Heart right ventricle (tissue), 16 donors: Measurements from ENCODE around the gene MACO1. TPM values are rescaled to one million over a fixed set of nuclear protein-coding genes. Genes with fewer than 3 reads are reported as not detected.
"Not testable (repeated sequence)": the region's sequence is repeated elsewhere in the genome, so short reads cannot be mapped to it uniquely, and the experiment has no call there.

Experiments used
- ATAC-seq, 8 donors: fragments of 200-7000 bp; cut with Tn5 transposase; one replicate each; pipeline ENCODE4 v1.9.1; 2020; ENCODE audit warnings: mild to moderate bottlenecking in 8 of 8, moderate library complexity in 8 of 8, moderate number of reproducible peaks in 1 of 8
- DNase-seq, 2 donors: peaks; one replicate each; pipeline ENCODE4 v3.0.0-alpha.2; 2020
- H3K27ac ChIP-seq, 10 donors: fragments of 200-600 bp; sonication (generic) in 2 of 10; one replicate each; pipeline versions ENCODE4 v1.5.0 to v1.8.0; 2020 to 2022; ENCODE audit warnings: mild to moderate bottlenecking in 3 of 10
- H3K27me3 ChIP-seq, 7 donors: fragments of 200-600 bp; one replicate each; pipeline ENCODE4 v1.8.0; 2021 to 2022; ENCODE audit warnings: mild to moderate bottlenecking in 2 of 7
- H3K36me3 ChIP-seq, 9 donors: fragments of 200-600 bp; sonication (generic) in 1 of 9; one replicate each; pipeline versions ENCODE4 v1.5.0 to v1.8.0; 2020 to 2022; ENCODE audit warnings: mild to moderate bottlenecking in 2 of 9
- H3K4me1 ChIP-seq, 9 donors: fragments of 200-600 bp; sonication (generic) in 1 of 9; one replicate each; pipeline versions ENCODE4 v1.5.0 to v1.8.0; 2020 to 2022; ENCODE audit warnings: mild to moderate bottlenecking in 4 of 9
- H3K4me3 ChIP-seq, 10 donors: fragments of 200-600 bp; sonication (generic) in 2 of 10; one replicate each; pipeline versions ENCODE4 v1.5.0 to v1.8.0; 2020 to 2022; ENCODE audit warnings: mild to moderate bottlenecking in 7 of 10, moderate library complexity in 2 of 10
- H3K9me3 ChIP-seq, 11 donors: fragments of 200-600 bp in 10 of 11; sonication (generic) in 2 of 11; one replicate each; pipeline versions ENCODE4 v1.5.0 to v1.8.0; 2013 to 2022; ENCODE audit warnings: mild to moderate bottlenecking in 2 of 11, control low read depth in 1 of 11, moderate library complexity in 1 of 11
- WGBS, 2 donors: extraction: QIAGEN DNeasy Blood & Tissue Kit; methylation state at CpG; one replicate each; pipeline ENCODE4 v1.1.7; 2013; ENCODE audit warnings: inconsistent platforms in 1 of 2; 5-methylcytosine and 5-hydroxymethylcytosine counted together
- intact Hi-C, 10 donors: fragments of 100-400 bp; cut with DNase I; formaldehyde crosslinking; loops; one replicate each; pipeline versions ENCODE4 v1.11.1 to v1.14.2; 2022
- polyA plus RNA-seq, 2 donors: library from polyadenylated mRNA; stranded (reverse); fragments of 200-250 nt; gene quantifications; one replicate each; pipeline ENCODE4 v1.2.3, GENCODE V29; 2013
- total RNA-seq, 10 donors: library from RNA; stranded (reverse); fragmentation: NEBNext Ultra II Directional in 3 of 10; extraction: Animal tissue kit (Norgen Biotek cat#: 25700) in 3 of 10; gene quantifications; one replicate each; pipeline versions ENCODE4 v1.2.1 to v1.2.4, GENCODE V29; 2021 to 2023
- TF ChIP-seq, protein P1 (sequence below), 9 donors: fragments of 200-600 bp; sonication (generic) in 2 of 9; IDR thresholded peaks; one replicate each; pipeline versions ENCODE4 v1.5.0 to v1.8.0; 2021 to 2022; ENCODE audit warnings: antibody characterized with exemption in 9 of 9, mild to moderate bottlenecking in 5 of 9, moderate library complexity in 1 of 9
- donor health status: Arrhythmogenic right ventricular cardiomyopathy.
- donor health status: ischemic (EF 13 %, LVEDD 7.1; RV severe dilation, severe dysfunction).
- donor health status: healthy with polysubstance abuse.
- donor health status: DM: no; HTN: yes; CAD: no.
- donor health status: DM: no; HTN: no; CAD: no.
- donor health status: ischemic (EF 25% LVEDD 6.9; RV normal size, moderate dysfunction).
- donor health status: ischemic (EF 25% LVEDD 5.7; RV mildly dilated, moderate dysfunction).
- donor health status: healthy.
- donor health status: DM: yes; HTN: yes; CAD: no.
- donor health status: Ischemic cardiomyopathy.
- donor health status: ischemic (EF 35%, LVEDD 5.7; RV mildly dilated, moderate dysfunction).
- donor health status: nonischemic (EF 11% LVEDD 7.7; RV severe dilation, severe dysfunction).
- donor health status: DM: yes; HTN: yes; CAD: no.
- donor health status: PGD.
- donor health status: ischemic (EF 29% LVEDD 5.4; RV normal size, mild dysfunction).
- donor health status: nonischemic (EF 23%, LVEDD 6.1; RV moderate dilation, normal function).

Gene MACO1
- total and polyA plus RNA-seq, 12 donors, result 8.7 to 15.5 (median 13.2) TPM

DNA sequence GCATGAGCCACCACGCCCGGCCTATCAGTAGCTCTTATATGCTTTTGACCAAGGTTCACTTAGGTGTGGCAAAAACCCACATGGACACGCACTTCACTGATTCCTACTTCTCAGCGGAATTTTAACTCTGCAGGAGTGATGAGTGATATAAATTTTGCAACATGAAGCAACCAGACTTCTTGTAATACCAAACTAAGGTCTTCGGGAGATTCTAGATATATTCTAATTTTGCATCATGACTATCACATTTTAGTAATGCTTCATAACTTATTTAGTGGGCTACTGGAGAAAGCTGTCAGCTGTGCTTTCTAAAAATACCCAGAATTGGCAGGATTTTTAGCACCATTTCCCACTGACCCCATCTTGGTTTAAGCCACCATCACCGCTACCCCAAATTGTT lies 37.9 kb upstream of the MACO1 start:
- no peak for ATAC-seq
- Histone ChIP-seq H3K4me1 (peaks cover 0 to 3% (median 0%) of the 10 kb centered on the region in 9 donors), H3K4me3 (no peak overlapping the region), H3K9me3 (no peaks in the 10 kb centered on the region), H3K27ac (no peak overlapping the region), H3K36me3 (no peaks in the 10 kb centered on the region), H3K27me3 (no peaks in the 10 kb centered on the region)
- 91 to 95% methylated on average over 6 of the region's 6 CpGs for WGBS, 2 donors
- no peak for DNase-seq
- TF ChIP-seq, protein P1, sequence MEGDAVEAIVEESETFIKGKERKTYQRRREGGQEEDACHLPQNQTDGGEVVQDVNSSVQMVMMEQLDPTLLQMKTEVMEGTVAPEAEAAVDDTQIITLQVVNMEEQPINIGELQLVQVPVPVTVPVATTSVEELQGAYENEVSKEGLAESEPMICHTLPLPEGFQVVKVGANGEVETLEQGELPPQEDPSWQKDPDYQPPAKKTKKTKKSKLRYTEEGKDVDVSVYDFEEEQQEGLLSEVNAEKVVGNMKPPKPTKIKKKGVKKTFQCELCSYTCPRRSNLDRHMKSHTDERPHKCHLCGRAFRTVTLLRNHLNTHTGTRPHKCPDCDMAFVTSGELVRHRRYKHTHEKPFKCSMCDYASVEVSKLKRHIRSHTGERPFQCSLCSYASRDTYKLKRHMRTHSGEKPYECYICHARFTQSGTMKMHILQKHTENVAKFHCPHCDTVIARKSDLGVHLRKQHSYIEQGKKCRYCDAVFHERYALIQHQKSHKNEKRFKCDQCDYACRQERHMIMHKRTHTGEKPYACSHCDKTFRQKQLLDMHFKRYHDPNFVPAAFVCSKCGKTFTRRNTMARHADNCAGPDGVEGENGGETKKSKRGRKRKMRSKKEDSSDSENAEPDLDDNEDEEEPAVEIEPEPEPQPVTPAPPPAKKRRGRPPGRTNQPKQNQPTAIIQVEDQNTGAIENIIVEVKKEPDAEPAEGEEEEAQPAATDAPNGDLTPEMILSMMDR (IDR thresholded peaks at IDR 0.05), result no peak
- intact Hi-C loops, result no loop called here

DNA sequence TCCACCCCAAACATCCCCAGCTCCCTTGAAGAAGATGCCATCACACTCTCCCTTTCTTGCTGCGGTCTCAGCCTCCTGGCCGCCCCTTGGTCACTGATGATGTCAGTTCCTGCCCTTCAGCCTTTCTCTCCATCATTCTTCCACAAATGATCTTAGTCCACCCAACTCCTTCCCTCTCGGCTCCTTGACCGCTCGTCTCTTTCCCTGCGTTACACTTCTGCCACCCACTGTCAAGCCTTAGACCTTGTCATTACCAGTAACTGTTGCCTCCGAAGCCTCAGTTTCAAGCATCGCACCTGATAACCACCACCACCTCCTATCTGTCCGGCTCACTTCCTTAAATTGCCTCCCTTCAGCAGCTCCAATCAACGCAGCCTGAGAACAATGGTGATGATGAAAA lies 33.1 kb upstream of the MACO1 start:
- peak in 6 of 8 donors; percentile 39 to 80 (median 52) for ATAC-seq
- H3K27ac ChIP-seq, H3K4me1 ChIP-seq, DNase-seq, intact Hi-C loops, H3K27me3 ChIP-seq, H3K9me3 ChIP-seq, H3K36me3 ChIP-seq, H3K4me3 ChIP-seq: not testable (repeated sequence)
- 45 to 50% methylated on average over 2 to 3 of the region's 10 CpGs for WGBS, 2 donors

DNA sequence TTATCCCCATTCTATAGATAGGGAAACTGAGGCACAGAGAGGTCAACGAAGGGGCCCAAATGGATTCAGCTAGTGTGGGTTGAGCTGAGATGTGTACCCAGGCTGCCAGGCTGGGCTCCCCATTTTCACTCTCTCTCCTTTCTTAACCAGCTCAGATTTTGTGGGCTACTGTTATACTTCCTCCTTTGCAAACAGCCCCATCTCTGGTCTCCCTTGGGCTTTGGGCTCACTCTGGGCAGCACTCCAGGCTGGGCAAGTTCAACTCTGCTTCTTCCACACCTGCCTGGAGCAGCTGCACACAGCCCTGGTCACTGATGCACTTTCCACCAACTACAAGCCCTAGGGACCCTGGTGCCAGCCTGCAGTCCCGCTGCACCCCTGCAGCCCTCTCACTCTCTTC lies 32.6 kb upstream of the MACO1 start:
- H3K4me3 ChIP-seq, H3K27me3 ChIP-seq, intact Hi-C loops, H3K9me3 ChIP-seq, H3K27ac ChIP-seq, DNase-seq, ATAC-seq, H3K4me1 ChIP-seq, H3K36me3 ChIP-seq: not testable (repeated sequence)
- no CpG with 5 or more reads among the region's 2 CpGs for WGBS, 2 donors

DNA sequence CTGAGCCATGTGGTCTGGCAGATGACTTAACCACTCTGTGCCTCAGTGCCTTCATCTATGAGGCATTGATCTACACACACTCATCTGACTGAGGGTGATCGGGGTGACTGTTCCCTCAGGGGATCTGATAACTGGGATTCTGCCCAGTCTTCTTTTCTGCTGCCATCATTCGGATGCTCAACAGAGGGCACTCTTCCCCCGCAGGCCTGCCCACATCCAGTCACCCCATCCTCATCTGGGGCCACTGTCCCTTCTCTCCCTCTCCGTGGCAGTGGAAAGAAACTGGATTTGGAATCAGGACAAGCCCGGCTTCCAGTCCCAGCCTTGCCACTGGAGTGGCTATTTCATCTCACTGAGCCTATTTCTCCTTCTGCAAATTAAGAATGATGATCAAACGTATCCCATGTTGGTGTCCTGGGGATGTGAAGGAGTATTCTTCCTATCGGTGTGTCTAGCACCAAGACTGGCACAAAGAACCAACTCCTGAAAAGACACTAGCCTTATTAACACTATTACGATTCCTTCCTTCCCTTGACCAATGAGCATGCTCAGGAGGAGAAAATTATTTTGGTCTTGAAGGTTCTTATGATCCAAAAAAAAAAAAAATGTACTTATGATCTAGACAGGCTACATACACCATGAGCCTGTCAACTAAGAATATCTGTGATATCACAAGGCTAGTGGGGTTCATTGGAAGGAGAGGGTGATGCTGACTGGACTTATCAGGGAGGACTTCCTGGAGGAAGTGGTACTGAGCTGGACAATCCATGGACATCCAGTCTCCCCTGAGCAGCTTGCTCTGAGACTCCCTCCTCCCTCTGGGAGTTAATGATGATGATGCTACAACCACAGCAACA lies 27.5 kb upstream of the MACO1 start:
- DNase-seq, H3K27me3 ChIP-seq, H3K36me3 ChIP-seq, H3K4me1 ChIP-seq, H3K9me3 ChIP-seq, H3K27ac ChIP-seq, H3K4me3 ChIP-seq: not testable (repeated sequence)
- WGBS, 2 donors, result 21 to 25% methylated on average over 5 to 6 of the region's 8 CpGs
- TF ChIP-seq, protein P1 (IDR thresholded peaks at IDR 0.05), result peak in 7 of 9 donors; percentile 30 to 50 (median 40)
- peak; percentile 23 to 76 (median 70) for ATAC-seq
- intact Hi-C loops, result loop anchor here in 8 of 10 donors (2.0 to 10.0 kb wide), 5 partner anchors 112 to 122 kb away; no protein-coding TSS in a partner anchor

DNA sequence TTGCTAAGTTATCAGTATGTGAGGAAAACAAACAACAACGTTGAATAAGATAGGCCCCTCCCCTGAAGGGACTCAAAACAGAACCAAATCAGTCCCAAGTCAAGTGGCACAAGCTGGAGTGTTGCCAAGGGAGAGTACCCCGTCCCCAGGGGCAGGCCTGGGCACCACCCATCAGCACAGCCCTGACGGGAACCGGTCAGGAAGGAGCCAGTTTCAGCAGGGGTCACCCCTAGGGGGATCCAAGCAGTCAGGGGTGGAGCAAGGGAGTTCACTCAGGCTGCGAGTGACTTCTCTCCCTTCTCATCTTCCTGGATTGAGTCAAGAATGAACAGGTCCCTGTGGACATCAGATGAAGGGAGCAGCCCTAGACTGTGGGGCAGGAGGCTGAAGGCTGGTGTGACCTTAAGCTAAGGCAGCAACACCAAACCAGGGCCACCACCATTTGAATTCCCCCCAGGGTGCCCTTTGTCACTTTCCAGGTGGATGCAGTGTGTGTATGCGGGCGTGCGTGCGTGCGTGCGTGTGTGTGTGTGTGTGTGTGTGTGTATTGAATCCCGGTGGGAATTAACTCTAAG lies 24.9 kb upstream of the MACO1 start:
- not testable (repeated sequence) for H3K4me3 ChIP-seq, H3K27ac ChIP-seq, H3K27me3 ChIP-seq, DNase-seq, H3K36me3 ChIP-seq, ATAC-seq, H3K9me3 ChIP-seq, H3K4me1 ChIP-seq
- intact Hi-C loops, result loop anchor here in 3 of 10 donors (10.0 kb wide), 2 partner anchors 109 to 119 kb away; no protein-coding TSS in a partner anchor
- WGBS, 2 donors, result 72 to 88% methylated on average over 8 to 10 of the region's 12 CpGs

DNA sequence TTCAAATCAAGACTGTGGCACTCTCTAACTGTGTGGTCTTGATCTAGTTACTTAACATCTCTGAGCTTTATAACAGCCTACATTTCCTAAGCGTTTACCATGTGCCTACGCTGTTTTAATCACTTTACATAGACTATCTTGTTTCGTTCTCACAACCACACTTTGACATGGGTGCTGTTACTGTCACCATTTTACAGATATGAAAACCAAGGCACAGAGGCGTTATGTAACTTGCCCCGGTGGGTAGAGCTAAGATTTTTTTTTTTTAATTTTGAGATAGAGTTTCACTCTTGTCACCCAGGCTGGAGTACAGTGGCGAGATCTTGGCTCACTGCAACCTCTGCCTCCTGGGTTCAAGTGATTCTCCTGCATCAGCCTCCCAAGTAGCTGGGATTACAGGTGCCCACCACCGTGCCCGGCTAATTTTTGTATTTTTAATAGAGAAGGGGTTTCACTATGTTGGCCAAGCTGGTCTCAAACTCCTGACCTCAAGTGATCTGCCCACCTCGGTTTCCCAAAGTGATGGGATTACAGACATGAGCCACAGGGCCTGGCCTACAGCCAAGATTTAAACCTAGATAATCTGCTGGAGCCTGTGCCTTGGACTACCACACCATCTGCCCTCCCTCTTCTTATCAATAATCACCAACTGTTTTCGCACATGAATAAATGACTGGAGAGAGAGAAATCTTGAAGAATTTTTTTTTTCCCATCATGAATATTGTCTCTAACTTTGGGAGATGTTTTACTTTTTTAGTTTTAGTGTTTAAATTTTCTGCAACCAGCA lies 20.9 kb upstream of the MACO1 start:
- ATAC-seq, DNase-seq, H3K27ac ChIP-seq, H3K4me1 ChIP-seq, H3K4me3 ChIP-seq, H3K36me3 ChIP-seq, H3K9me3 ChIP-seq, H3K27me3 ChIP-seq: not testable (repeated sequence)
- 86 to 89% methylated on average over 8 to 10 of the region's 10 CpGs for WGBS, 2 donors
- intact Hi-C loops, result loop anchor here in 4 of 10 donors (5.0 to 10.0 kb wide), 3 partner anchors 105 to 123 kb away; no protein-coding TSS in a partner anchor

DNA sequence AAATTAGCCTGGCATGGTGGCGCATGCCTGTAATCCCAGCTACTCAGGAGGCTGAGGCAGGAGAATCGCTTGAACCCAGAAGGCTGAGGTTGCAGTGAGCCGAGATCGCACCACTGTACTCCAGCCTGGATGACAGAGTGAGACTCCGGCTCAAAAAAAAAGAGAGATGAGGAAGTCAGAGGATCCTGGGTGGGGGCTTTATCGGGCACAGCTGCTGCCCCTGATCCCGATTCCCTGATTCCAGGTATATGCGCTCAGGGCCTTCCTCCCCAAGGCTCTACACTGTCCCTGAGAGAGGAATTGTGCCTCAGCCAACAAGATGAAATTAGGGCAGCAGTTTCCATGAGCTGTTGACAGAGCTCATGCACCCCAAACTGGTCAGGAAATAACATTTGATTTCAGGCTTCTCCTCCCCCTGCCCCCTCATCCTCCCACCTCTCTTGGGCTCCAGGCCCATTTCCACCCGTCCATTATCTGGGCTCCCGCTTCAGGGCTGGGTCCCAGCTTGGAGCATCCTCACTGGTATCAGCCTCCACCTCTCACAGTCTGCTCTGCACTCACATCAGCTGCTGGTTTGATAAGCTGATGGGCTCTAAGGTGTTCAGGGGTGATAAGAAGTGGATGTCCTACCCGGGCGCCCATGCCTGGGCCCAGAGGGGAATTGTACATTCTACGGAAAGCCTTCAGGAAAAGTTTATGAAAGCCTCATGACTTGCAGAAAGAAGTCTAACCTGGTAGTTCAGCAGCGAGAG lies 17.6 kb upstream of the MACO1 start:
- not testable (repeated sequence) for DNase-seq, H3K9me3 ChIP-seq, ATAC-seq, H3K36me3 ChIP-seq, H3K4me1 ChIP-seq, H3K27me3 ChIP-seq, H3K27ac ChIP-seq, H3K4me3 ChIP-seq
- 84 to 90% methylated on average over 13 of the region's 14 CpGs for WGBS, 2 donors
- intact Hi-C loops, result loop anchor here in 1 of 10 donors (5.0 kb wide), 1 partner anchor 126 kb away; no protein-coding TSS in a partner anchor

DNA sequence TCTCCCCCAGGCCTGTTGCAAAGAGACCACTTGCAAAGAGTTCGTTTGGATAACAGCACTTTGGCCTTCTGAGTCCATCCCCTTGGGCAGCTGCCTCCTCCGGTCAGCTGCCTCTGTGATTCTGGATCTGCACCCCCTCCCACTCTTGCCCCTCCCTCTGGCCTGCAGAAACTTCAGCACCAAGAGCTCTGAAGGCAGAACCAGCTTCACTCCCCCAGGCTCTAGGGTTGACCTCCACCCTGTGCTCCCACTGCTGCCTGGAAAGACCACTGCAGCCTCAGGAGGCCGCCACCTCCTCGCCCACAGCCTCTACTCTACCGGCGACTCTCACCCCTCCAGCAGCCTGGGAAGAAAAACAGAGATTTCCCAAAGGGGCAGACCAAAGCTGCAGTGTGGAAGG lies 16.5 kb upstream of the MACO1 start:
- H3K4me3 ChIP-seq, DNase-seq, H3K4me1 ChIP-seq, H3K27me3 ChIP-seq, H3K36me3 ChIP-seq, ATAC-seq, H3K9me3 ChIP-seq, H3K27ac ChIP-seq: not testable (repeated sequence)
- intact Hi-C loops, result loop anchor here in 1 of 10 donors (5.0 kb wide), 1 partner anchor 127 kb away; no protein-coding TSS in a partner anchor
- WGBS, 2 donors, result 25 to 63% methylated on average over 1 to 2 of the region's 6 CpGs
